ACHN (cell line): Measurements from ENCODE around the gene FAM89A.

Experiments
- DNase-seq: peaks from one replicate; pipeline ENCODE4 v3.0.0-alpha.2; 2015
- in situ Hi-C: cut with HindIII; loops from 2 replicates; pipeline ENCODE4 v1.10.0; 2017; ENCODE audit warnings: low sequenced_read_pairs, low pct_ligation_motif_present, low pct_unique_long_range_greater_than_20kb

The FAM89A gene

GRCh38 chr1:231040019-231040799 is at the start of gene FAM89A:
TSS of gene FAM89A (minus strand) at chr1:231040254. CDS start at chr1:231040211, 43 bp downstream.
- in situ Hi-C loops, result no loop called here
- peak; percentile 49 for DNase-seq

- DNase-seq, result no peak
- in situ Hi-C loops, result no loop called here
Measured at GRCh38 chr1:231084353-231084752, 44.3 kb upstream of the FAM89A start.

- in situ Hi-C loops, result no loop called here
- DNase-seq, result no peak
Measured at GRCh38 chr1:231079163-231079562, 39.1 kb upstream of the FAM89A start.

DNA sequence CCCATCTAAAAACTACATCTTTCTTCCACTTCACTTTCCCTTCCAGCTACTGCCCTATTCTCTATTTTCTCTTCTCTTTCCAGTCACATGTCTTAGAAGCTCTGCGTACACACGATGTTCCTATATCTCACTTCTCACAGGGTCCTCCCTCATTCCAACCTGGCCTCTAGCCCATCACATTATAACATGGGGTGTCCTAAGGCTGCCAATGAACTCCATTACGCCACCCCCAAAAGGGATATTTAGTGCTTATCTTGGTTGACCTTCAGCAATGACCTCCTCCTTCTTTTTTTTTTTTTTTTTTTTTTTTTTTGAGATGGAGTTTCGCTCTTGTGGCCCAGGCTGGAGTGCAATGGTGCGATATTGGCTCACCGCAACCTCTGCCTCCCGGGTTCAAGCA is 38.2 kb upstream of the FAM89A start:
- no peak for DNase-seq
- in situ Hi-C loops, result no loop called here

- in situ Hi-C loops, result no loop called here
- DNase-seq, result no peak
Measured at GRCh38 chr1:231076802-231077201, 36.7 kb upstream of the FAM89A start.

- in situ Hi-C loops, result no loop called here
- DNase-seq, result no peak
Measured at GRCh38 chr1:231075497-231075896, 35.4 kb upstream of the FAM89A start.

GRCh38 chr1:231075020-231075419 is 35.0 kb upstream of the FAM89A start:
- in situ Hi-C loops, result no loop called here

GRCh38 chr1:231074046-231074445 is 34.0 kb upstream of the FAM89A start:
- in situ Hi-C loops, result no loop called here

More at GRCh38 chr1:231075020-231075419, 35.0 kb upstream of the FAM89A start:
- DNase-seq, result no peak

GRCh38 chr1:231073331-231073730 is 33.3 kb upstream of the FAM89A start:
- in situ Hi-C loops, result no loop called here
- DNase-seq, result no peak

More at GRCh38 chr1:231074046-231074445, 34.0 kb upstream of the FAM89A start:
- DNase-seq, result no peak

DNA sequence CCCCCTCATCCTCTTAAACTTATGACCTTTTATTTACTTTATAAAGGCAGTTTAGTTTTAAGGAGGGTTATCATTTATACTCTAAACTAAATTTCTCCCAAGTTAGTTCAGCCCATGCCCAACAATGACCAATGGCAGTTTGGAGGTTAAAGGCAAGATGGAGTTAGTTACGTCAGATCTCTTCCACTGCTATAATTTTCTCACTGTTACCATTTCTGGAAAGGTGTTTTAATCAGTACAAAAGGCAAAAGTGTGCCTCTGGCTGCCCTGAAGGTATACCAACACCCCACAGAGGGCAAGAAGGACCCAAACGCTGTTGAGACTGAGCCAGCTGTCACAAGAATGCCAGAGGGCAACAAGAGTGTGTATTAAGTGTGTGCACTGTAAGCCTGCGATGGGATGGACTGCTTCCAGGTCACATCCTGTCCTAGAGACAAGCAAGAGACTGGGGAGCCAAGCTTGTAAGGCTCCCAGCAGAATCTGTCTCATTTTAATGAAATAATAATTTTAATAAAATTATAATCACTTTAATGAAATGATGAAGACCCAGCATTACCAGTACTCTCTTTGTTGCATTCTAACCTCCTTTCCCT is 32.5 kb upstream of the FAM89A start:
- DNase-seq, result no peak
- in situ Hi-C loops, result no loop called here

DNA sequence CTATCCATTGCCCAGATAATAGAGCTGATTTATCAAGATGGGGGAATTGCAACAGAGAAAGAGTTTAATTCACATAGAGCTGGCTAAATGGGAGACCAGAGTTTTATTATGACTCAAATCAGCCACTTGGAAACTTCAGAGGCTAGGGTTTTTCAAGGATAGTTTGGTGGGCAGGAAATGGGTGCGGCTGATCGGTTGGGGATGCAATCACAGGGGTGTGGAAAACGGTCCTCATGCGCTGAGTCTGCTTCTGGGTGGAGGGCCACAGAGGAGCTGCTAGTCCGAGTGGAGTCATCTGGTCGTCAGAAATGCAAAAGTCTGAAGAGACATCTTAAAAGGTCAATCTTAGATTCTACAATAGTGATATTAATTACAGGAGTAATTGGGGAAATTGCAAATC is 32.0 kb upstream of the FAM89A start:
- in situ Hi-C loops, result no loop called here
- no peak for DNase-seq

- DNase-seq, result no peak
- in situ Hi-C loops, result no loop called here
Measured at GRCh38 chr1:231070758-231071444, 30.8 kb upstream of the FAM89A start.

- no peak for DNase-seq
- in situ Hi-C loops, result no loop called here
Measured at GRCh38 chr1:231069333-231069732, 29.3 kb upstream of the FAM89A start.

GRCh38 chr1:231068762-231069161 is 28.7 kb upstream of the FAM89A start:
- in situ Hi-C loops, result no loop called here
- DNase-seq, result no peak

DNA sequence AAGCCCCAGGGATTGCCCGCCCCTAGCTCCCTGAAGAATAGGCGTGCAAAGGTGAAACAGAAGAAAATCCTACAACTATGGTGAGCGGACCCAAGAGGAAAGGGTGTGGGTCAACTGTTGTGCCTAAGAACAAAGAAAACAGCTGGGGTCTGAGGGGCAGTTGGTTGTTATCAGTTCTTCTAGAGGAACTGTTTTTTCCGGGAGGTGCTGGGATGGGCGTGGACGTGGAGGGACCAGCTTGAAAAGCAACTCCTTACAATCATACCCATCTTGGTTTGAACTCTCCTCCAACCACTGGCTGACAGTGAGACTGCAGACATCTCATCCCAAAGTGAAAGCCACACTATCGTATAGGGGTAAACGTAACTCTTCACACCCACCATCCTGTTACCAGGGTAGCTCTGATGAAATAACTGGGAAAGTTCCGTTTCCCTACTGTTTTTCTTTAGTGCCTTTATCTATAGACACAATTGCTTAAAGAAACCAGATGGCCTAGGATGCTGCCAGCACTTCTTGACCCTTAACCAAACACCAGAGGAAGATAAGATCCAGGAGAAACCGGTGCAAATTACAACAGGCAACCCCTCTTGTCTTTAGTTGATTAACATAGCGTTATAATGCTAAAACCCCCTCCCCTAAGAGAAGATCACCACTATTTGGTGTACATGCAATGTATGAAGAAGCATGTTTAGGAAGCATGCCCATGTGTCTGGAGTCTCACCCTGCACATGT is 25.6 kb upstream of the FAM89A start:
- DNase-seq, result no peak
- in situ Hi-C loops, result no loop called here

DNA sequence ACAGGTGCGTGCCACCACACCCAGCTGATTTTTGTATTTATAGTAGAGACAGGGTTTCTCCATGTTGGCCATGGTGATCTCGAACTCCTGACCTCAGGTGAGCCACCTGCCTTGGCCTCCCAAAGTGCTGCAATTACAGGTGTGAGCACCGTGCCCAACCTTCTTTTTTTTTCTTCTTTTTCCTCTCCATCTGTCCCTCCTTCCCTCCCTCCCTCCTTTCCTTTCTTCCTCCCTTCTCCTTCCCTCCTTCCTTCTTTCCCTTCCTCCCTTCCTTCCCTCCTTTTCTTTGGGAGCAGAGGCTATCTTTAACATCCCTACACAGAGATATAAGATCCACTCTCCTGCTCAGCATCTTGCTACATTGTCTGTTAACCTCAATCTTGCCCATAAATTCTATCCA is 24.4 kb upstream of the FAM89A start:
- in situ Hi-C loops, result no loop called here
- no peak for DNase-seq

GRCh38 chr1:231063331-231063730 is 23.3 kb upstream of the FAM89A start:
- DNase-seq, result no peak
- in situ Hi-C loops, result no loop called here

DNA sequence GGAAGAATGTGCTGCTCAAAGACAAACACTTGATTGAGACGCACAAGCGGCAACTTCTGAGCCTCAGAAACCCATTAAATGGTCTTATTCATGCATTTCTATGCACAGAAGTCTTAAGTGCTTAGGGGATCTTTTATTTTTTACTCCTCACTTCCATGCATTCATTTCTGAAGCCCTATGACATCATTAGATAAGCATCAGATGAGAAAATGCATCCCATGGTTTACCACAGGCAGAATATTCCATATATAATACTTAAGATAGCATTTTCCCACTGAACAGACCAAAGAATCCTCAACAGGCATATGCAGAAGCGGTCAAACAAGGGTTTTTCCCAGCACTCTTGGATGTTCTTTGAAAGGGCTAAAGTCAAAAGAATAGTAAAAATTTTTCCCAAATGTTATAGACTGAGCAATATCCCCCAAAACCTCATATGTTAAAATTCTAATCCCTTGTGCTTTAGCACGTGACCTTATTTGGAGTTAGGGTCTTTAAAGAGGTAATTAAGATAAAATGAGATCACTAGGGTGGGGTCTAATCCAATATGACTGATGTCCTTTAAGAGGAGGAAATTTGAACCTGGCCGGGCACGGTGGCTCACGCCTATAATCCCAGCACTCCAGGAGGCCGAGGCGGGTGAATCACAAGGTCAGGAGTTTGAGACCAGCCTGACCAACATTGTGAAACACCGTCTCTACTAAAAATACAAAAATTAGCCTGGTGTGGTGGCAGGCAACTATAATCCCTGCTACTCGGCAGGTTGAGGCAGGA is 22.6 kb upstream of the FAM89A start:
- DNase-seq, result no peak
- in situ Hi-C loops, result no loop called here
